NCI-H2196 (cell line): ENCODE results near the gene PIP5K1B.

Source experiments
- DNase-seq: peaks from one replicate; lab custom pipeline; 2025; ENCODE audit not compliant: unreplicated experiment; lab: John Stamatoyannopoulos, UW

Gene PIP5K1B

GRCh38 chr9:68763104-68763503, 58.1 kb downstream of the PIP5K1B start:
- DNase-seq, result no peak

GRCh38 chr9:68768619-68769018, 63.6 kb downstream of the PIP5K1B start:
- DNase-seq, result no peak

- DNase-seq, result no peak
These were observed 64.8 kb downstream of the PIP5K1B start for GRCh38 chr9:68769852-68770251.

- no peak for DNase-seq
These were observed 66.3 kb downstream of the PIP5K1B start for GRCh38 chr9:68771376-68771775.

GRCh38 chr9:68775003-68775730, 70.1 kb downstream of the PIP5K1B start:
- DNase-seq, result no peak

- no peak for DNase-seq
These were observed 72.2 kb downstream of the PIP5K1B start for GRCh38 chr9:68777070-68777763.

GRCh38 chr9:68778635-68779034, 73.6 kb downstream of the PIP5K1B start:
- no peak for DNase-seq

- DNase-seq, result peak; percentile 97
These were observed 74.7 kb downstream of the PIP5K1B start for GRCh38 chr9:68779558-68780379.

- DNase-seq, result no peak
These were observed 75.3 kb downstream of the PIP5K1B start for GRCh38 chr9:68780380-68780712.

GRCh38 chr9:68780720-68781119, 75.7 kb downstream of the PIP5K1B start:
- no peak for DNase-seq

GRCh38 chr9:68781928-68782327, 76.9 kb downstream of the PIP5K1B start:
- no peak for DNase-seq

- DNase-seq, result no peak
These were observed 77.5 kb downstream of the PIP5K1B start for GRCh38 chr9:68782546-68782945.

- no peak for DNase-seq
These were observed 80.9 kb downstream of the PIP5K1B start for GRCh38 chr9:68785965-68786364.

GRCh38 chr9:68791169-68791568, 86.1 kb downstream of the PIP5K1B start:
- no peak for DNase-seq

GRCh38 chr9:68793605-68794343, 88.7 kb downstream of the PIP5K1B start:
- DNase-seq, result no peak

- no peak for DNase-seq
These were observed 89.9 kb downstream of the PIP5K1B start for GRCh38 chr9:68794898-68795297.

GRCh38 chr9:68795411-68795810, 90.4 kb downstream of the PIP5K1B start:
- no peak for DNase-seq

- no peak for DNase-seq
These were observed 92.1 kb downstream of the PIP5K1B start for GRCh38 chr9:68797116-68797515.

- DNase-seq, result no peak
These were observed 93.4 kb downstream of the PIP5K1B start for GRCh38 chr9:68798423-68798822.

- no peak for DNase-seq
These were observed 95.8 kb downstream of the PIP5K1B start for GRCh38 chr9:68800836-68801235.

GRCh38 chr9:68802525-68803015, 97.5 kb downstream of the PIP5K1B start:
- DNase-seq, result no peak
